GM19455 (cell line): ENCODE measurements around the gene STARD7.
"Not testable (repeated sequence)": the region's sequence is repeated elsewhere in the genome, so short reads cannot be mapped to it uniquely, and the experiment has no call there.

ENCODE experiments used
- ATAC-seq: cut with Tn5 transposase; IDR thresholded peaks from one replicate; pipeline ENCODE4 v1.9.1; 2021; ENCODE audit not compliant: unreplicated experiment

STARD7 gene

DNA sequence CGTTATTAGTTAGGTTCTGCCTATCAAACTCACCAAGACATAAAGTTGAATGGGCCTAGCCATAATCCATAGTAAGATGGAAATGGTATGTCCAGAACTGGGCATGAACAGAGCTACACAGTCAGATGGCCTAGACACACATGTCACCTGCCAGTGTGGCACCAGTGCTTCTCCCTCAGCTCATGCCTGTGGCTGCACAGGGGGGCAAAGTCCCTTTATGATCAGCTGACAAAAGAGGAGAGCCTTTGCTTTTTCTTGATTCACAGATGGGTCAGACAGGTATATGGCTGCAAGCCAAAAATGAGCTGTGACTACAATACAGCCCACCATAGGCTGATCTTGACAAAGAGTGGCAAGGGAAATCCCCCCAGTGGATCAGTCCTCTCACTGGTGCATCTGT, 28.3 kb upstream of the STARD7 start:
- ATAC-seq, result no peak

DNA sequence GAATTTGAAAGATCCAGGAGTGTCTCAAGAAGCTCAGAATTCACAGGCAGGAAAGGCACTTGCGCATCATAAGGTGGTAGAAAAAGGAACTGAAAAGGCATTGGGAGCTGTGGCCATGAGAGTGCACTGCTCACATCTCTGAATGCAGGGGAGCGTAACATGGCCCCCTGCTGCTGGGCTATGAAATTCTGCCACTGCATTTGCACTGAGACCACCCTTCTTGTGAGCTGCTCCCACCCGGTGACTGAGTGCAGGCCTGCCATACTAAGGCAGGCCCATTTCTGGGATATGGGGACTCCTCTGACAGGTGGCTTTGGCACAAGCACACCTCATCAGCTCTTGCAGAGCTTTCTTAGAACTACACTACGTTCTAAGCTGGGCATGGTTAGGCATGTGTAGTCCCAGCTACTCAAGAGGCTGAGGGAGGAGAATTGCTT, 25.3 kb upstream of the STARD7 start:
- no peak for ATAC-seq

- no peak for ATAC-seq
These were observed 24.8 kb upstream of the STARD7 start for GRCh38 chr2:96233436-96233835.

GRCh38 chr2:96231316-96231715, 22.7 kb upstream of the STARD7 start:
- no peak for ATAC-seq

- no peak for ATAC-seq
These were observed 16.4 kb upstream of the STARD7 start for GRCh38 chr2:96225016-96225533.

- not testable (repeated sequence) for ATAC-seq
These were observed 12.5 kb upstream of the STARD7 start for GRCh38 chr2:96221106-96221505.

- ATAC-seq, result not testable (repeated sequence)
These were observed 11.3 kb upstream of the STARD7 start for GRCh38 chr2:96219959-96220358.

GRCh38 chr2:96218508-96219131, 10.0 kb upstream of the STARD7 start:
- ATAC-seq, result no peak

GRCh38 chr2:96214554-96214953, 5.9 kb upstream of the STARD7 start:
- no peak for ATAC-seq

DNA sequence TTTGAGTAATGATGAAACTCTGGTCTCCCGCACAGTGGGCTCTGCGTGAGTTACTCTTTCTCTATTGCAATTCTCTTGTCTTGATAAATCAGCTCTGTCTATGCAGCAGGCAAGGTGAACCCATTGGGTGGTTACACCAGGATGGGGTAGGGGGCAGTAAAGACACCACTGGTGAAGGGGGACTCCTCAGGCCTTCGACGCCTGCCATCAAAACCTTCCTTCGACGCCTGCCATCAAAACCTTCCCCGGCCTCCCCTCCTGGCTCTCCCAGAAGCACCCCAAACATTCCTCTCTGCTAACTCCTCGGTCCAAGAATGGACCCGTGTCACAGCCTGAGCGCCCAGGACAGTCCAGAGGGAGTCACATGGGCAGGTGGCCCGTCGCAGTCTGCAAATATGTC, 4.8 kb upstream of the STARD7 start:
- no peak for ATAC-seq

DNA sequence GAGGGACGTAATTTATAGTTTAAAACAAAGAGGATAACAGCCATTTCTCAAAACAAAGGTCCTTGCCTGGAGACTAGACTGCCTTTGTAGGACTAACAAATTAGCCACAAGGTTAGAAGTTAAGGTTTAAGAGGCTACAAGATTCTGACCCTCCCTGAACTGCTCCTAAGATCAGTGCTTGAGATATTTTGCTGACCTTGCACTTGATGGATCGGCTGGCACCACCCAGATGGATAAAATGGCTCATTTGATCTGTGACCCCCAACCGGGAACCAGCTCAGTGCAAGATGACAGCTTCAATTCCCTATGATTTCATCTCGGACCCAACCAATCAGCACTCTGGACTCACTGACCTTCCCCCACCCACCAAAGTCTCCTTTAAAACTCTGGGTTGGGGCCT, 3.7 kb upstream of the STARD7 start:
- no peak for ATAC-seq

DNA sequence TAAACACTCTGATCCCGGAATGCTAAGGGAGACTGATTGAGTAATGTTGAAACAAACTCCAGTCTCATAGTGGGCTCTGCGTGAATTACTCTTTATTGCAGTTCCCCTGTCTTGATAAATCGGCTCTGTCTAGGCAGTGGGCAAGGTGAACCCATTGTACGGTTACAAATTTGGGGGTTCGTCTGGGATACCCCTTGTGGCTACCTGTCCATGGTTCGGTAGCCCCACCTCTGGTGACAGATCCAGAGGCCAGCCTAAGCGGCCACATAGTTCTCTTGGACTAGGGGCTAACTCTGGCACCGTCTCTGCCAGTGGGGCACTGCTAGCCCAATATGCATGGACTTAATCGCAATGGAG, 1.1 kb upstream of the STARD7 start:
- no peak for ATAC-seq

GRCh38 chr2:96209011-96209728, 543 bp upstream of the STARD7 start:
- no peak for ATAC-seq

GRCh38 chr2:96207774-96208142, 869 bp downstream of the STARD7 start:
- no peak for ATAC-seq

DNA sequence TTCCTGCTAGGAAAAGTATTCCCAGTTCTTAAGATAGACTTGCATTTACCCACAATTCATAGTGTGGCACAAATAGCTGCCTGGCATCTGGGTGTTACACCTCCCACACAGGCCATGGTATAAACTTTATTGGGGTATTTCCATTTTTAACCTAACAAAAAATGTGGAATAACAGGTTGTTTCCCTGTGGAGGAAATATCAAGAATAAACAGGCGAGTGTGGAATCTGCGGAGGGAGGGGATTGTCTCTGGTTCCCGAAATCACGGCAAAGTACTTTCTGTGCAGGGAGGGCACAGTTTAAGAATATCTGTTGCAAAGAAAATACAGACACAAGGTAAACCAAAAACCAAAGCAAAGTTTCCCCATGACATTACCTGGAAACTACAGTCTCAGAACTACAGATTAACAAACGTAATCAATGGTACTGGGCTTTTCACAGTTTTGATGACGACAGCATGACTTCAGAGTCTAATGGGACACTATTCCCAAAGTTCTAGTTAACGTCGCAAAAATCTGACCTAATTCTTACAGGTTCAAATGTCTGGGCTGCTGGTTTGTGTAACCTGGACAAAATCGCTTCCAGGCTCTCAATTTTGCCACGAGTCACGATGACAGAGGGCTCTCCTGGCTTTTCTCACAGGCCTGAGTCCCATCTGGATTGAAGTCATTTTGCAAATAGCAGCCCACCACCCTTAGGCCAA, 1.4 kb downstream of the STARD7 start:
- no peak for ATAC-seq

DNA sequence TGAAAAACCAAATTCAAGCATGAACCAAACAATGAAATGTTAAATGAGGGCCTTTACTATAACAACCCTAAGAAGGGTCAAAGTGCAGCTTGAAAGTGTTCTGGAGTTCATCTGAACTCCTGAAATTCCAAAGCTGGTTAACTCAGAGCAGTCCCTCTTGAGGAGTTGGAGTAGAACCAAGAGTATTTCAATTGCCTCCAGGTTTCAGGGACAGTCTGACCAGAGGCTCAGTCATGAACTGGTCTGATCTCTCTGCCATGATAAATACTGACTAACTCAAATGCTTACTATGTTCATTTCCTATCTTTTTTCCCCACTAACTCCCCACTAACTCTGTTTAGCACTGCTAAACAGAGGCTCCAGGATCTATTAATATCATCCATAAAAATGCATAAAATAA, 2.7 kb downstream of the STARD7 start:
- ATAC-seq, result no peak

DNA sequence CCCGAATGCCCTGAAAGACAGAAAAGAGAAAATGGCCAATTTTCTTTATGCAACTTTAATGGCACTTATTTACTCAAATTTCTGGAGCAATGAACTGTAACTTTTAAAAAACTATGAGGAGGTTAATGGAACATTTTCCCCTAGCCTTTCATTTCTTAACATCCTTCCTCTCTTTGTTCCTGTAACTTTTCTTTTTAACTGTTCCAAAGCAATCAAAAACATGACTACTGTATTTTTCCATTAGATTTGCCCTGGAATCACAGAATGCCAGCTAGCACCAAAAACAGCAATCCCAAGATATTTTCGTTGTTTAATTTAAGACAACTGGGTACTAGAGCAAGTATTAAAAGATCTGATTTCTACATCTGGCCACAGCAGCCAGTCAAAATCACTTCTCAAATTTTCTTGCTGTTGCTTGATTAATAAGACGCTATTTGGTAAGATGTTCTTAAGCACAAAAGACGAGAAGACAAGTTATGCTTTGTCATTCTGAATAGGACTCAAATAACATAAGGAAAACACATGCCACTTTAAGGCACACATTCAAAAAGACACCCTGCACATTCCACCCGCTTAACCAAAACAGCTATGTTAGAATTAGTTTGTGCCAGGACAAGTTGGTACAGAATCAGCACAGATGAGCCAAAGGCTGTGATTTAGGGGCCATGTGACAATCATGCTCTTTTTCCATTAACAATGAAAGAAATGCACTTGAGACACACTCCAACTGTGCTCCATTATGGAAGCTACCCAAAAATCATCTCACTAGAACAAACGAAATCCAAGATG, 3.6 kb downstream of the STARD7 start:
- ATAC-seq, result no peak

DNA sequence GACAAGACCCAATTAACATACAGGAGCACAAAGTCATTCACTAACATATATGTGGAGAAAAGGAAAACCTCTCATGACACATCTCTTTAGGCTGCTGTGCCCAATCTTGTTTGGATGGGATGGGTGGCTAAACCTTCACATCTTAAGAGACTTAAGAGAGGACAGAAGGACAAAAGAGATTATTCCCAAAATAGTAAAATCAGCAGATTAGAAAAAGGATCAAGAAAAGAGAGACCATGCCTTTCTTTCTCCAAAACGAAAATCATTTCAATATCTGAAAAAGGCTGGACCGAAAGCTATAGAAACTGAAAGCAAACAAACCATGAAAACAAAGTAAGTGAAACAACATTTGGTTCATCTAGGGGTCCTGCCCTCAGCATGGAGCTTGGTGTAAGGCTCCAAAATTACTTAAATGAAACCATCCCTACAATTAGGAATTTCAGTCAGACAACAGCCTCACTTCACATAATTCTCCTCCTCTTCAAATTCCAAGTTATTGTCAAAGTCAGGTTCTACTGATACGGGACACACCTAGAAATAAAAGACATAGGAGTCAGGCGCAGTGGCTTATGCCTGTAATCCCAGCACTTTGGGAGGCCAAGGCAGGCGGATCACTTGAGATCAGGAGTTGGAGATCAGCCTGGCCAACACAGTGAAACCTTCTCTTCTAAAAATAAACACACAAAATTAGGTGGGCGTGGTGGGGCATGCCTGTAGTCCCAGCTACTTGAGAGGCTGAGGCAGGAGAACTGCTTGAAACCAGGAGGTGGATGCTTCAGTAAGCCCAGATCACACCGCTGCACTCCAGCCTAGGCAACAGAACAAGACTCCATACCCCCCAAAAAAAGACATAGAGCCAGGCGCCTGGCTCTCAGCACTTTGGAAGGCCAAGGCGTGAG, 5.2 kb downstream of the STARD7 start:
- no peak for ATAC-seq

- ATAC-seq, result no peak
These were observed 6.3 kb downstream of the STARD7 start for GRCh38 chr2:96202152-96202854.

DNA sequence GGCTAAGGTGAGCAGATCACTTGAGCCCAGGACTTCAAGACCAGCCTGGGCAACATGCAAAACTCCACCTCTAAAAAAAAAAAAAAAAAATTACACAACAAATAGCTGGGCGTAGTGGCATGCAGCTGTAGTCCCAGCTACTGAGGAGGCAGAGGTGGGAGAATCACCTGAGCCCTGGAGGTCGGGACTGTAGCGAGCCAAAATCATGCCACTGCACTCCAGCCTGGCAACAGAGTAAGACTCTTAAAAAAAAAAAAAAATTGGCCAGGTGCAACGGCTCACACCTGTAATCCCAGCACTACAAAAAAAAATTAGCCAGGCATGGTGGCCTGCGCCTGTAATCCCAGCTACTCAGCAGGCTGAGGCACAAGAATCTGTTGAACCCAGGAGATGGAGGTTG, 7.3 kb downstream of the STARD7 start:
- ATAC-seq, result no peak
